ENCODE measurements around the gene GBE1. TPM values are rescaled to one million over a fixed set of nuclear protein-coding genes. Genes with fewer than 3 reads are reported as not detected.

Gene GBE1
- total RNA-seq, 4 donors from 2014 or later, result 15.8 to 28.6 (median 20.5) TPM

DNA sequence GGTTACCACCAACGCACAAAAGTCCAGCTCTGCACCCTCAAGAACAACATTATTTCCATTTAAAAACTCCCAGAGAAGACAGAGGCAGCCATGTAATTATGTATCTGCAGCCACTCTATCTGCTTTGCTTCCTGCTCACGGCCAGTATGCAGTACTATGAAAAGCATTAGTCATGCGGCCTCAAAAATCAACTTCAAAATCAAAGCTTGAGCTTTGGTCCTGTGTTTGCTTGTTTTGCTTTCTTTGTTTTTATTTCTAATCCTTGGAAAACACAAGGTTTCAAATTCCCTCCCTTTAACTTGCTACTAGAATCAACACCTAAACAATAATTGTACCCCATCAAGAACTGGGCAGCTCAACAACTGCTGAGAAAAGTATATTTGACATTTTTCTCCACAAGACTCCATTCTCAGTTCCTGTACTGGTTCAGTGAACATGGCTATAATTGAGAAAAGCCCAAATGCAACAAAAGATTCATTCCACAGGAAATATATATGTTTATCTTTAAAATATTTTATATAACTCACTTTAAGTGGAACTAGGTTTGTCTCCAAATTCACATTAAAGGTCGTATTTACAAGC lies 37.6 kb downstream of the GBE1 start:
- no peak for TF ChIP-seq POLR2AphosphoS5 (IDR thresholded peaks at IDR 0.05)
- no peak for TF ChIP-seq POLR2A (IDR thresholded peaks at IDR 0.05)
- TF ChIP-seq, protein P1, sequence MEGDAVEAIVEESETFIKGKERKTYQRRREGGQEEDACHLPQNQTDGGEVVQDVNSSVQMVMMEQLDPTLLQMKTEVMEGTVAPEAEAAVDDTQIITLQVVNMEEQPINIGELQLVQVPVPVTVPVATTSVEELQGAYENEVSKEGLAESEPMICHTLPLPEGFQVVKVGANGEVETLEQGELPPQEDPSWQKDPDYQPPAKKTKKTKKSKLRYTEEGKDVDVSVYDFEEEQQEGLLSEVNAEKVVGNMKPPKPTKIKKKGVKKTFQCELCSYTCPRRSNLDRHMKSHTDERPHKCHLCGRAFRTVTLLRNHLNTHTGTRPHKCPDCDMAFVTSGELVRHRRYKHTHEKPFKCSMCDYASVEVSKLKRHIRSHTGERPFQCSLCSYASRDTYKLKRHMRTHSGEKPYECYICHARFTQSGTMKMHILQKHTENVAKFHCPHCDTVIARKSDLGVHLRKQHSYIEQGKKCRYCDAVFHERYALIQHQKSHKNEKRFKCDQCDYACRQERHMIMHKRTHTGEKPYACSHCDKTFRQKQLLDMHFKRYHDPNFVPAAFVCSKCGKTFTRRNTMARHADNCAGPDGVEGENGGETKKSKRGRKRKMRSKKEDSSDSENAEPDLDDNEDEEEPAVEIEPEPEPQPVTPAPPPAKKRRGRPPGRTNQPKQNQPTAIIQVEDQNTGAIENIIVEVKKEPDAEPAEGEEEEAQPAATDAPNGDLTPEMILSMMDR (IDR thresholded peaks at IDR 0.05), result no peak
- TF ChIP-seq EP300 (IDR thresholded peaks at IDR 0.05), result no peak
- H3K9me3 ChIP-seq, result no peaks in the 10 kb centered on the region
- no peak for DNase-seq (ENCODE audit: low spot score in 2 of 2)
- no peaks in the 10 kb centered on the region for H3K36me3 ChIP-seq
- no peaks in the 10 kb centered on the region for H3K4me1 ChIP-seq
- no peak overlapping the region for H3K4me3 ChIP-seq
- WGBS, result 69% methylated on average over 4 of the region's 4 CpGs
- no peak overlapping the region for H3K27ac ChIP-seq
- no peaks in the 10 kb centered on the region for H3K27me3 ChIP-seq

DNA sequence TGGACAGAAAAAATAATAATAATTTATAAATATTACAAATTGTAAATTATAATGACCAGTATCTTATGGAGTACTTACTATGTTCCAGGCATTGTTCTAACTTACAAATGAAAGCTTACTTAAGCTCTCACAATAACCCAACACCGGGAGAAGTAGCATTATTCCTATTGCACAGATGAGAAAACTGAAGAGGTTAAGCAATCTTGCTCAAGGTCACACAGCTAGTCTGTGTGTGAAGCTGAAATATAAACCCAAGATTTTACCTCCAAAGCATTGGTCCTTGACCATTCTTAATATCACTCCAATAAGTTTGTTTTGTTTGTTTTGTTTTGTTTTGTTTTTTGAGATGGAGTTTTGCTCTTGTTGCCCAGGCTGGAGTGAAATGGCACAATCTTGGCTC lies 43.1 kb downstream of the GBE1 start:
- Histone ChIP-seq H3K36me3 (no peaks in the 10 kb centered on the region), H3K4me1 (no peaks in the 10 kb centered on the region), H3K27me3 (no peaks in the 10 kb centered on the region), H3K27ac (no peak overlapping the region), H3K9me3 (no peaks in the 10 kb centered on the region), H3K4me3 (no peak overlapping the region)
- DNase-seq (ENCODE audit: low spot score in 2 of 2), result no peak
- no peak for TF ChIP-seq EP300 (IDR thresholded peaks at IDR 0.05)
- TF ChIP-seq, protein P1 (IDR thresholded peaks at IDR 0.05), result no peak
- TF ChIP-seq POLR2A (IDR thresholded peaks at IDR 0.05), result no peak
- no peak for TF ChIP-seq POLR2AphosphoS5 (IDR thresholded peaks at IDR 0.05)
- WGBS, result 94% methylated on average over 1 of the region's 1 CpG

DNA sequence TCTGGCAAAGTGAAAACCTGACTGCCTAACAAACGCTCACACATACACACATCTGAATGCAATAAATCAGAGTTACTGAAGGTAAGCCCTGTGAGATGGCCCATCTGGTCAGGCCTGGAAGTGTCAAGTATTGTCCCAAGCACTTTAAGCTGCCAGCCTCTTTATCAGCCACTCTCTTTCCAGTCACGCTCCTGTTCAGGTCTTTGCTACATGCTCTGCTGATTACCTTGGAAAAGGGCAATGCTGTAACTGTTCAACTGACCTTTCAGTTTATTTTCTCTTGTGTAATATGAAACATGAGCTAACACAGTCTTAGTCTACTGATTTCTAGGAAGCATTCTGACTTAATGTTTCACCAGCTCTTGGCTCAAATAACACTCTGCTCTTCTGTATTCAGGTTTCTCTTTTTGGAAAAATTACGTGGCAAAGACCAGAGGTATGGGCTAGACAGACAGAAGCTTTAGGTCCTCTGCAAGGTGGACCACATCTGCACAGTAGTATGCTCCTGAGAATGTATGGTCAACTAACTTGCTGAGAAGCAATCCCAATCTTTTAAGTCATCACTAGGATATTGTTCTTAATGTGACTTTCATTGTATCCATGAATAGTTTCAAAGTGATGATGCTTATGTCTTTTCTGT lies 44.5 kb downstream of the GBE1 start:
- H3K27ac ChIP-seq, result no peak overlapping the region
- H3K4me3 ChIP-seq, result no peak overlapping the region
- no peaks in the 10 kb centered on the region for H3K9me3 ChIP-seq
- WGBS, result 75% methylated on average over 3 of the region's 3 CpGs
- no peaks in the 10 kb centered on the region for H3K27me3 ChIP-seq
- no peak for TF ChIP-seq EP300 (IDR thresholded peaks at IDR 0.05)
- TF ChIP-seq, protein P1 (IDR thresholded peaks at IDR 0.05), result no peak
- no peak for TF ChIP-seq POLR2AphosphoS5 (IDR thresholded peaks at IDR 0.05)
- no peak for TF ChIP-seq POLR2A (IDR thresholded peaks at IDR 0.05)
- H3K36me3 ChIP-seq, result no peaks in the 10 kb centered on the region
- H3K4me1 ChIP-seq, result no peaks in the 10 kb centered on the region
- DNase-seq (ENCODE audit: low spot score in 2 of 2), result no peak

DNA sequence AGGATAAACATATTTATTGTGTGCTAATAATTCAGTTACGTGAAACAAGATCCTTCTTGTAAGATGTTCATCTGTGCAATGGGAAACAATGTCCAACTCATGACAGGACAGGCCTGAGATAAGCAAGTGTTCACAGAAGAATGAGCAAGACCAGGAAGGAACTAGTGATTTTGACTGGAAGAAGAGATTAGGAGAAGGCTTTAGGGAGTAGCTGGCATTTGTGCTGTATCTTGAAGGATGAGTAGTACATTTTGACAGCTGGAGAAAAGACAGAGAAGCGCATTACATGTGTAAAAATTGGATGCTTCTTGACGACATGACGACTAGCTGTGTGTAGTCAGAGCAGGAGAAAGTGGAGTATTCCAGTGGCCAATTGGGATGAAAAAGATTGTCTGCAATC lies 48.4 kb downstream of the GBE1 start:
- H3K27ac ChIP-seq, result no peak overlapping the region
- H3K36me3 ChIP-seq, result no peaks in the 10 kb centered on the region
- DNase-seq (ENCODE audit: low spot score in 2 of 2), result no peak
- H3K4me1 ChIP-seq, result no peaks in the 10 kb centered on the region
- WGBS, result 54% methylated on average over 4 of the region's 4 CpGs
- H3K27me3 ChIP-seq, result no peaks in the 10 kb centered on the region
- H3K4me3 ChIP-seq, result no peak overlapping the region
- TF ChIP-seq POLR2AphosphoS5 (IDR thresholded peaks at IDR 0.05) (no peak), EP300 (IDR thresholded peaks at IDR 0.05) (no peak), POLR2A (IDR thresholded peaks at IDR 0.05) (no peak)
- TF ChIP-seq, protein P1 (IDR thresholded peaks at IDR 0.05), result no peak
- no peaks in the 10 kb centered on the region for H3K9me3 ChIP-seq

DNA sequence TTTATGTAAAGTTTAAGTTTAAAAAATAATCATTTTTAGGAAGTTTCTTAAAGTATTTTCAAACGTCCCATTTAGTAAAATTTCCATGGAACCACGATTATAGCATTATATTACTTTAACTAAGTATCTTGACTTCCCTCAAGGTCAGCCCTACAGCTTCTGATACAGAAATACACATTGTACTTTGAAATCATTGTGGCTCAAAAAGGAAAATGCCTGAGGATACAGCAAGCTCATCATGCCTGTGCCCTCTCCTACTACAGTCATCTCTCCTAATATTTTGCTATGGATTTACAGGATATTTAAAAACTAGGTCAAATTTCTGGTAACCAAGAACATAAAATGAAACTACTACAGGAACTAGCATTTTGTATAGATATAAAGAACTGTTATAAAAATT lies 51.8 kb downstream of the GBE1 start:
- no peak overlapping the region for H3K4me3 ChIP-seq
- H3K27ac ChIP-seq, result no peak overlapping the region
- H3K27me3 ChIP-seq, result no peaks in the 10 kb centered on the region
- H3K9me3 ChIP-seq, result no peaks in the 10 kb centered on the region
- H3K4me1 ChIP-seq, result no peaks in the 10 kb centered on the region
- TF ChIP-seq POLR2AphosphoS5 (IDR thresholded peaks at IDR 0.05), result no peak
- TF ChIP-seq, protein P1 (IDR thresholded peaks at IDR 0.05), result no peak
- no peak for TF ChIP-seq EP300 (IDR thresholded peaks at IDR 0.05)
- H3K36me3 ChIP-seq, result no peaks in the 10 kb centered on the region
- 84% methylated on average over 2 of the region's 2 CpGs for WGBS
- DNase-seq (ENCODE audit: low spot score in 2 of 2), result no peak

Measured in suprapubic skin (tissue), 4 donors.